ENCODE results near the gene CACNA1E. TPM values are rescaled to one million over a fixed set of nuclear protein-coding genes. Genes with fewer than 3 reads are reported as not detected.
A peak's percentile ranks its signal among the peaks of the same experiment; 100 is the strongest.

CACNA1E gene
- 0.46 and 0.55 TPM in 2 replicates for total RNA-seq (2021)
- long read RNA-seq = 0 reads

GRCh38 chr1:181483285-181484195 lies at the start of gene CACNA1E:
Gene CACNA1E, plus strand, starts transcription at chr1:181483517. Its CDS starts 228 bp downstream, at chr1:181483745.
- DNase-seq = peak; percentile 28
- no peak within 1 kb of the TSS for H4K91ac ChIP-seq (ENCODE audit: insufficient read length, low read depth, low read length)

More at GRCh38 chr1:181483285-181484195, at the start of gene CACNA1E:
- Mint-ChIP-seq H3K27ac (no peak within 1 kb of the TSS), H3K4me3 (peak within 1 kb of the TSS; percentile 63 to 88), H3K27me3 (ENCODE audit: low read depth) (peaks cover 87% of the 10 kb centered on the region), H3K36me3 (ENCODE audit: insufficient read depth in 1 of 3, low read depth in 3 of 3) (peaks cover 0 to 4% (median 0%) of the 10 kb centered on the region in 3 experiments; a peak in 2 of 7 replicates), H3K4me1 (peaks cover 25 to 34% of the 10 kb centered on the region in 2 experiments), H3K9me3 (peaks cover 0 to 5% of the 10 kb centered on the region in 2 experiments; a peak in 2 of 5 replicates)
- H4K20me1 ChIP-seq (ENCODE audit: control insufficient read depth, insufficient read depth, insufficient read length) = no peaks in the 10 kb centered on the region
- H2BK120ac ChIP-seq (ENCODE audit: low read depth, low read length, poor library complexity, severe bottlenecking) = no peak within 1 kb of the TSS
- no peak within 1 kb of the TSS for H3K56ac ChIP-seq (ENCODE audit: insufficient read length, low read depth, low read length)
- no peak within 1 kb of the TSS for H2BK20ac ChIP-seq (ENCODE audit: low read depth, low read length, poor library complexity, severe bottlenecking)
- no peak within 1 kb of the TSS for H3K27ac ChIP-seq (ENCODE audit: insufficient read length, low read depth, low read length)
- H2AFZ ChIP-seq (ENCODE audit: low read length) = no peak within 1 kb of the TSS
- H2BK15ac ChIP-seq (ENCODE audit: low read depth, low read length) = no peak within 1 kb of the TSS
- no peak within 1 kb of the TSS for H3T11ph ChIP-seq (ENCODE audit: low read length)
- no peak within 1 kb of the TSS for H2BK5ac ChIP-seq (ENCODE audit: insufficient read length, low read length)
- H2AK5ac ChIP-seq (ENCODE audit: insufficient read length, low read length) = no peak within 1 kb of the TSS
- H3K14ac ChIP-seq (ENCODE audit: insufficient read depth, low read length) = 0 out of 2 replicates have a peak within 1 kb of the TSS, but pooled peaks have one; percentile 20
- H3K9ac ChIP-seq (ENCODE audit: extremely low read depth, insufficient read length, low read length) = no peak within 1 kb of the TSS
- no CpG with 5 or more reads among the region's 43 CpGs for WGBS (ENCODE audit: extremely low coverage, insufficient read length, low lambda C conversion rate)
- no peaks in the 10 kb centered on the region for H3K9me3 ChIP-seq (ENCODE audit: control insufficient read depth, low read depth, low read length)
- H3K18ac ChIP-seq (ENCODE audit: insufficient read length, low read depth, low read length) = no peak within 1 kb of the TSS
- H3K27me3 ChIP-seq (ENCODE audit: insufficient read depth, low read length) = peaks cover 46% of the 10 kb centered on the region
- no peak within 1 kb of the TSS for H3K4ac ChIP-seq (ENCODE audit: low read depth, low read length)
- peaks cover 13% of the 10 kb centered on the region for H3K23me2 ChIP-seq (ENCODE audit: insufficient read length, low read depth, low read length, poor library complexity, severe bottlenecking)
- no peak within 1 kb of the TSS for H4K8ac ChIP-seq (replicated peaks; ENCODE audit: insufficient read length, low read depth, low read length)
- no peaks in the 10 kb centered on the region for H3K4me1 ChIP-seq (ENCODE audit: insufficient read depth, low read length)
- TF ChIP-seq, protein P1, sequence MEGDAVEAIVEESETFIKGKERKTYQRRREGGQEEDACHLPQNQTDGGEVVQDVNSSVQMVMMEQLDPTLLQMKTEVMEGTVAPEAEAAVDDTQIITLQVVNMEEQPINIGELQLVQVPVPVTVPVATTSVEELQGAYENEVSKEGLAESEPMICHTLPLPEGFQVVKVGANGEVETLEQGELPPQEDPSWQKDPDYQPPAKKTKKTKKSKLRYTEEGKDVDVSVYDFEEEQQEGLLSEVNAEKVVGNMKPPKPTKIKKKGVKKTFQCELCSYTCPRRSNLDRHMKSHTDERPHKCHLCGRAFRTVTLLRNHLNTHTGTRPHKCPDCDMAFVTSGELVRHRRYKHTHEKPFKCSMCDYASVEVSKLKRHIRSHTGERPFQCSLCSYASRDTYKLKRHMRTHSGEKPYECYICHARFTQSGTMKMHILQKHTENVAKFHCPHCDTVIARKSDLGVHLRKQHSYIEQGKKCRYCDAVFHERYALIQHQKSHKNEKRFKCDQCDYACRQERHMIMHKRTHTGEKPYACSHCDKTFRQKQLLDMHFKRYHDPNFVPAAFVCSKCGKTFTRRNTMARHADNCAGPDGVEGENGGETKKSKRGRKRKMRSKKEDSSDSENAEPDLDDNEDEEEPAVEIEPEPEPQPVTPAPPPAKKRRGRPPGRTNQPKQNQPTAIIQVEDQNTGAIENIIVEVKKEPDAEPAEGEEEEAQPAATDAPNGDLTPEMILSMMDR (conservative IDR thresholded peaks at IDR 0.05) = no peak
- no peak within 1 kb of the TSS for H2BK12ac ChIP-seq (ENCODE audit: insufficient read length, low read depth, low read length)
- peak within 1 kb of the TSS; percentile 85 for H3K4me2 ChIP-seq (ENCODE audit: insufficient read depth, insufficient read length, low read length)
- H4K5ac ChIP-seq (ENCODE audit: insufficient read length, low read depth, low read length) = no peak within 1 kb of the TSS
- H3K79me2 ChIP-seq (ENCODE audit: insufficient read depth, low read length) = no peaks in the 10 kb centered on the region
- H3K23ac ChIP-seq (ENCODE audit: insufficient read length, low read depth, low read length) = no peak within 1 kb of the TSS
- H3K79me1 ChIP-seq (ENCODE audit: insufficient read depth, low read depth, low read length, poor library complexity, severe bottlenecking) = no peaks in the 10 kb centered on the region
